Renal cortex interstitium (tissue), 11 donors: Measurements from ENCODE around the gene PELI2. TPM values are rescaled to one million over a fixed set of nuclear protein-coding genes. Genes with fewer than 3 reads are reported as not detected.

Source experiments
- DNase-seq, 11 donors: peaks; one replicate each; pipeline ENCODE4 v3.0.0-alpha.2; 2013; ENCODE audit warnings: low read depth in 9 of 11, low spot score in 4 of 11; ENCODE audit errors: extremely low read depth in 1 of 11
- polyA plus RNA-seq, 3 donors: library from polyadenylated mRNA; unstranded; fragments of 120-200 nt; gene quantifications; one replicate each; pipeline ENCODE4 v1.2.1, GENCODE V29; 2013; ENCODE audit not compliant: insufficient read length in 3 of 3

The PELI2 gene
- polyA plus RNA-seq, 3 donors = 22.1 to 31.9 (median 27.5) TPM

GRCh38 chr14:56268039-56268438, 149.8 kb downstream of the PELI2 start:
- no peak for DNase-seq

- no peak for DNase-seq
Measured at GRCh38 chr14:56268673-56269072, 150.5 kb downstream of the PELI2 start.

GRCh38 chr14:56270921-56271320, 152.7 kb downstream of the PELI2 start:
- DNase-seq = no peak

- DNase-seq = no peak
Measured at GRCh38 chr14:56271970-56272369, 153.8 kb downstream of the PELI2 start.

GRCh38 chr14:56273155-56273554, 154.9 kb downstream of the PELI2 start:
- no peak for DNase-seq

- no peak for DNase-seq
Measured at GRCh38 chr14:56273951-56274350, 155.7 kb downstream of the PELI2 start.

- no peak for DNase-seq
Measured at GRCh38 chr14:56274556-56274955, 156.3 kb downstream of the PELI2 start.

- no peak for DNase-seq
Measured at GRCh38 chr14:56276108-56276507, 157.9 kb downstream of the PELI2 start.

GRCh38 chr14:56278383-56278782, 160.2 kb downstream of the PELI2 start:
- DNase-seq = no peak

GRCh38 chr14:56280843-56281242, 162.6 kb downstream of the PELI2 start:
- no peak for DNase-seq

- DNase-seq = no peak
Measured at GRCh38 chr14:56282179-56282578, 164.0 kb downstream of the PELI2 start.

- DNase-seq = no peak
Measured at GRCh38 chr14:56284641-56285040, 166.4 kb downstream of the PELI2 start.

- DNase-seq = no peak
Measured at GRCh38 chr14:56289155-56289554, 170.9 kb downstream of the PELI2 start.

GRCh38 chr14:56290195-56290594, 172.0 kb downstream of the PELI2 start:
- no peak for DNase-seq

- DNase-seq = no peak
Measured at GRCh38 chr14:56292970-56293369, 174.8 kb downstream of the PELI2 start.

GRCh38 chr14:56293506-56293905, 175.3 kb downstream of the PELI2 start:
- DNase-seq = no peak

GRCh38 chr14:56294128-56294527, 175.9 kb downstream of the PELI2 start:
- DNase-seq = no peak

- DNase-seq = no peak
Measured at GRCh38 chr14:56295743-56296142, 177.5 kb downstream of the PELI2 start.

GRCh38 chr14:56297449-56297848, 179.2 kb downstream of the PELI2 start:
- no peak for DNase-seq

GRCh38 chr14:56299306-56299984, 181.2 kb downstream of the PELI2 start:
- DNase-seq = no peak

GRCh38 chr14:56300495-56300894, 182.3 kb downstream of the PELI2 start:
- DNase-seq = no peak
